ENCODE results near the gene GOLPH3. TPM values are rescaled to one million over a fixed set of nuclear protein-coding genes. Genes with fewer than 3 reads are reported as not detected.

GOLPH3 gene
- total RNA-seq, 1 donor from 2014 or later, result 78.8 TPM

DNA sequence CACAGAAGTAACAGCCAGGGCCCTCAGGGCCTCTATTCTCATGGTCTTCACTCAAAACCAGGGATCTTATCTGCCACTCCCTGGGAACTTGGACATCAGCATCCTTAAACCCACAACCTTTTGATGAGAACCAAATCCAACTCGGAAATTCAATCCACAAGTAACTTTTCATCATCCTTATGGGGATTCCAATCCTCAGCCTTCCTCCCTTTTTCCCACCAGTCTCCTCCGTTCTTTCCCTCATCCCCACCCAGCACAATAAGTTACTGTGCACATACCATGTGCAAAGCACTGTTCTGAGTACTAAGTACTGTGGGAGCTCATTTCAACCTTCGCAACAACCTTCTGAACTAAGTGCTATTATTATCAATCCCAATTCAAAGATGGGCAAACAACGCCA lies 17.0 kb downstream of the GOLPH3 start:
- H3K4me1 ChIP-seq, result peaks cover 74% of the 10 kb centered on the region
- TF ChIP-seq CTCF (IDR thresholded peaks at IDR 0.05) (no peak), POLR2AphosphoS5 (IDR thresholded peaks at IDR 0.05; ENCODE audit: insufficient read depth in 1 of 2, low read depth in 1 of 2) (no peak), POLR2A (IDR thresholded peaks at IDR 0.05) (no peak)
- no peaks in the 10 kb centered on the region for H3K36me3 ChIP-seq
- H3K4me3 ChIP-seq, result no peak overlapping the region
- DNase-seq (ENCODE audit: extremely low spot score in 2 of 2), result no peak
- intact Hi-C loops (cut with DNase I), result no loop called here
- H3K9me3 ChIP-seq, result no peaks in the 10 kb centered on the region
- H3K27ac ChIP-seq, result no peak overlapping the region
- no peaks in the 10 kb centered on the region for H3K27me3 ChIP-seq

GRCh38 chr5:32156635-32157034 lies 17.5 kb downstream of the GOLPH3 start:
- Histone ChIP-seq H3K27me3 (no peaks in the 10 kb centered on the region), H3K4me1 (peaks cover 75% of the 10 kb centered on the region), H3K9me3 (no peaks in the 10 kb centered on the region), H3K27ac (no peak overlapping the region), H3K4me3 (no peak overlapping the region), H3K36me3 (no peaks in the 10 kb centered on the region)
- DNase-seq (ENCODE audit: extremely low spot score in 2 of 2), result no peak
- TF ChIP-seq CTCF (IDR thresholded peaks at IDR 0.05) (no peak), POLR2A (IDR thresholded peaks at IDR 0.05) (no peak), POLR2AphosphoS5 (IDR thresholded peaks at IDR 0.05; ENCODE audit: insufficient read depth in 1 of 2, low read depth in 1 of 2) (no peak)
- intact Hi-C loops (cut with DNase I), result no loop called here

GRCh38 chr5:32155211-32155610 lies 18.9 kb downstream of the GOLPH3 start:
- H3K4me1 ChIP-seq, result peaks cover 82% of the 10 kb centered on the region
- H3K27ac ChIP-seq, result no peak overlapping the region
- intact Hi-C loops (cut with DNase I), result no loop called here

GRCh38 chr5:32153723-32154122 lies 20.4 kb downstream of the GOLPH3 start:
- no peak overlapping the region for H3K27ac ChIP-seq
- H3K4me1 ChIP-seq, result peaks cover 81% of the 10 kb centered on the region
- intact Hi-C loops (cut with DNase I), result no loop called here

More at GRCh38 chr5:32155211-32155610, 18.9 kb downstream of the GOLPH3 start:
- no peak for DNase-seq (ENCODE audit: extremely low spot score in 2 of 2)
- Histone ChIP-seq H3K36me3 (no peaks in the 10 kb centered on the region), H3K4me3 (no peak overlapping the region), H3K27me3 (no peaks in the 10 kb centered on the region), H3K9me3 (no peaks in the 10 kb centered on the region)
- no peak for TF ChIP-seq POLR2A (IDR thresholded peaks at IDR 0.05)
- no peak for TF ChIP-seq CTCF (IDR thresholded peaks at IDR 0.05)
- no peak for TF ChIP-seq POLR2AphosphoS5 (IDR thresholded peaks at IDR 0.05; ENCODE audit: insufficient read depth in 1 of 2, low read depth in 1 of 2)

More at GRCh38 chr5:32153723-32154122, 20.4 kb downstream of the GOLPH3 start:
- H3K27me3 ChIP-seq, result no peaks in the 10 kb centered on the region
- TF ChIP-seq POLR2A (IDR thresholded peaks at IDR 0.05) (no peak), POLR2AphosphoS5 (IDR thresholded peaks at IDR 0.05; ENCODE audit: insufficient read depth in 1 of 2, low read depth in 1 of 2) (no peak), CTCF (IDR thresholded peaks at IDR 0.05) (no peak)
- H3K4me3 ChIP-seq, result no peak overlapping the region
- H3K9me3 ChIP-seq, result no peaks in the 10 kb centered on the region
- no peak for DNase-seq (ENCODE audit: extremely low spot score in 2 of 2)
- H3K36me3 ChIP-seq, result no peaks in the 10 kb centered on the region

Data from vagina (tissue), 2 donors.